SIG-M5 treated with dmso at 0.1 percent for 504 hours (cell line): ENCODE data around the gene C10orf95.
"Not testable (repeated sequence)": the region's sequence is repeated elsewhere in the genome, so short reads cannot be mapped to it uniquely, and the experiment has no call there.

ENCODE experiments used
- DNase-seq: peaks from one replicate; lab custom pipeline; 2025; ENCODE audit not compliant: unreplicated experiment; lab: John Stamatoyannopoulos, UW

Gene C10orf95, protein sequence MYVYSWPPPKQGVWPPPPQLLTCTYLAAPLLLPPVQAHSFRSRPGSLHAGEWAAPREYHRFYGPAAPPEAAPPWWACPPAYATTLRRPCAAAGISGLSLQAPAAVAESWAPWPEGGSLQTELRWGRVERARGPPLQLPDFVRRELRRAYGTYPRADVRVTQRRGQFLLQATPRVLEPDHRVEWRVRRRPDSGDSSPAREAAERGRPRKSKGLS

DNA sequence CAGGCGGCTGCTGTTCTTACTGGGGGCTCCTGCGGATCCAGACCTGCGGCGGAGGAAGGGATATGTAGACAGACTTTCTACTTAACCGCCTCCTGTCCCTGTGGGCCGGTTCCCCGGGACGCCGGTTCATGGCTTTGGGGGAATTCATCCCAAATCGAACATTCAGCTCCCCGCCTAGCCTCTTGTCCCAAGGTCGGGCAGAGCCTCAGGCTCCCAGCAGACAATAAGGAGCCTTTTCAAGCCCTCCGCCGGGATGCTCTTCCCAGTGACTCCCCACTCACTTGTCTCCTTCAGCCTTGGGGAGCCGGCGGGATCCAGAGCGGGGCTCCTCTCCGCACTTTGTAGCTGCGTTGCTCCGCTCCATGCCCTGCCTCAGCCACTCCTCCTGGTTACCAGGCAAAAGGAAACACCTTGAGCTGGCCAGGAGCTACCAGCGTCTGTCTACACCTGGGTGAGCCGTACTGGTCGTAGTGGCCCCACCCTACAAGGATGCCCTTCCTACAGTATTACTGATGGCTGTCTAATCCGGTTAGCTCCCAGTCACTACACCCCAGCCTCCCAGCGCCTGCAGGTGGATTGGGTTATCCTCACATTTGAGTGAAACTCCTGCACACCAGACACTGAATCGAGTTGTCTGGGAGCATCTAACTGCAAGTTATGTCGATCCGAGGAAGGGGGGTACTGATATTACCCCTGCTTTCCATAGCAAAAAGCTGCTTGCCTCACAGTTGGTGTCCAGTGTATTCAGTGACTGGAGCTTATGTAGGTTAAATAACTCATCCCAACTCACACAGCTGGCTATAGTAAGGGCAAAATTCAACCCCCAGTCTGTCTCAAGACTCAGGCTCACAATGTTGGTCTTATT lies at the start of gene C10orf95:
Gene C10orf95, minus strand, starts transcription at position 439 of the 865 bp plus-strand sequence. CDS start 450 bp downstream, outside the sequence.
- no peak for DNase-seq

DNA sequence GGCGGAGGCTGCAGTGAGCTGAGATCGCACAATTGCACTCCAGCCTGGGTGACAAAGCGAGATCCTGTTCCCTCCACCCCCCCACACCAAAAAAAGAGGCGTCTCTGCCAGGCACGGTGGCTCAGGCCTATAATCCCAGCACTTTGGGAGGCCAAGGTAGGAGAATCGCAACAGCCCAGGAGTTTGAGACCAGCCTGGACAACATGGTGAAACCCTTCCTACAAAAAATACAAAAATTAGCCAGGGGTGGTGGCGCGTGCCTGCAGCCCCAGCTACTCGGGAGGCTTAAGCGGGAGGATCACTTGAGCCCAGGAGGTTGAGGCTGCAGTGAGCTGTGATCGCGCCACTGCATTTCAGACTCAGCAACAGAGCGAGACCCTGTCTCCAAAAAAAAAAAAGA lies 49.3 kb upstream of the C10orf95 start:
- not testable (repeated sequence) for DNase-seq

DNA sequence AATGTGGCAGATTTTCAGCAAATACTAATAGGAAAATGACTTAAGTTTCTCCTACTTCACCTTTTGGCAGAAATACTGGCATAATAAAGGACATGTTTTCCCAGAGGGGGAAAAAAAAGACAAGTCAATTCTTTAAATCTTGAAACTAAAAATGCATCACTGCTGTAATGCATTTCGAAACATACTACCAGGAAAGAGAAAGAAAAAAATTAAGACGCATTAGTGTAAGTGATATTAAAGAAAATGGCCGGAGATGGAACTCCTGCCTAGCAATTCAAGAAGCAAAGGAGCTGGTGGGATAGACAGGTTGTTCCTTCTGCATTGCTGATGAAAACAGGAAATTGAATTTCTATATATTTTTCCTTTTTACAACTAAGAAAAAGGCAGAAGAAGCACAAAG lies 48.0 kb upstream of the C10orf95 start:
- no peak for DNase-seq

DNA sequence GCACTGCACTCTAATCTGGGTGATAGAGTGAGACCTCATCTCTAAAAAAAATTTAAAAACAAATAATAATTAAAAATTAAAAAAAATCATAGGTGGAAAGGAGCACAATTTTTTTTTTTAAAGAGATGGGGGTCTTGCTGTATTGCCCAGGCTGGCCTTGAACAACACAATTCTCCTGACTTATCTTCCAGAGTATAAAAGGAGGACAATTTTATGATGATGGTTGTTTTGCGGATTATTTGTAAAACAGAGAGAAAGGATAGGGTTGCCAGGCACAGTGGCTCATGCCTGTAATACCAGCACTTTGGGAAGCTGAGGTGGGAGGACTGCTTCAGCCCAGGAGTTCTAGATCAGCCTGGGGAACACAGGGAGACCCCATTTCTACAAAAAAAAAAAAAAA lies 46.2 kb upstream of the C10orf95 start:
- no peak for DNase-seq

DNA sequence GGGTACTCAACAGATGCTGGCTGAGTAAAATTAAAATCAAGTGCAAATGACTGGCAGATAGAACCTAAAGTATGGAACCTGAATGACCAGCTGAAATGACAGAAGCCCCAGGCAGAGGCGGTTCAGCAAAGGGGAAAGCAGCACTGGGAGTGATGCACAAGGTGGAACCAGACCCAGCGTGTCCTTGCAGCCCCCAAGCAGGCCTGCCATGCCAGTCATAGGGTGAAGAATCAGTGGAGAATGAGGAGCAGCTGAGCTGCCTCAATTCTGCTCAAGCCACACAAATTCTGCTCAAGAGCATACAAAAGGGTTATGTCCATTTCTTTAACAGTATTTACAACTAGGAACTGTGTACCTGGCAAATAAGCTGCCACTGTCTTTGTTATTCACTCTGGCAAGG lies 42.4 kb upstream of the C10orf95 start:
- DNase-seq: no peak

DNA sequence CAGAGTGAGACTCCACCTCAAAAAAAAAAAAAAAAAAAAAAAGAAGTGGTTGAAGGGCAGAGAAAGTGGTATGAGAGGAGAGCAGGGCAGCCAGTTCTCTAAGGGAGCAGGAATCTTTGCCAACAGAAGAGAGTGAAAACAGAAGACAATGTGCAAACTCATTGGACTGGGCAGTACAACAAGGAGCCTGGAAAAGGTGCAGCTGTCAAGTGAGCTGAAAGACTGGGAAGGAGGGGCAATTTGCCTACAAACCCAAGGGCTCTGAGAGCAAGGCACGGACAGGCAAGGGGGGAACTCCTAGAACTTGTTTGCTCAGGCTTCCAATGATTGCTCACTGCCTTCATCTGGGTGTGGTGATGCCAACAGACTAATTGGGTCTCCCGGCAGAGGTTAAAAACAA lies 41.6 kb upstream of the C10orf95 start:
- no peak for DNase-seq

DNA sequence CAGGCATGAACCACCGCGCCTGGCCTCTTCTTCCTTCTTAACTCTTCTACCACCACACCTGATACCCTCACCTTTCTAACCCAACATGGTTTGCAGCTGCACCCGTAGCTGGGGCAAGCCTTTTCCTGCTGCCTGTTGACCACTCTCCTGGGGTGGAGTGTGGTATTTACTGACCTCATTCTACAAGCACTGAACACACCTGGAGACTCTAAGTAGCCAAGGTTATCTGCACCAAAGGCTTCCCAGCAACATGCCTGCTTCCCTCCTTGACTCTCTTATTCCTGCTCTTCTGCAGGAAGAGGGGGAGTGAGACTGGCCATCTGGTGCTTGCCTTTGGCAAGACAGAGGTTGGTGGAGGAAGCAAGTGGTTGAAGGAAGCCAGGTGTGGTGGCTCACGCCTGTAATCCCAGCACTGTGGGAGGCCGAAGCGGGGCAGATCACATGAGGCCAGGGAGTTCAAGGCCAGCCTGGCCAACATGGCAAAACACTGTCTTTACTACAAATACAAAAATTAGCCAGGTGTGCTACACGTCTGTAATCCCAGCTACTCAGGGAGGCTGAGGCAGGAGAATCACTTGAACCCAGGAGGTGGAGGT lies 41.1 kb upstream of the C10orf95 start:
- no peak for DNase-seq

DNA sequence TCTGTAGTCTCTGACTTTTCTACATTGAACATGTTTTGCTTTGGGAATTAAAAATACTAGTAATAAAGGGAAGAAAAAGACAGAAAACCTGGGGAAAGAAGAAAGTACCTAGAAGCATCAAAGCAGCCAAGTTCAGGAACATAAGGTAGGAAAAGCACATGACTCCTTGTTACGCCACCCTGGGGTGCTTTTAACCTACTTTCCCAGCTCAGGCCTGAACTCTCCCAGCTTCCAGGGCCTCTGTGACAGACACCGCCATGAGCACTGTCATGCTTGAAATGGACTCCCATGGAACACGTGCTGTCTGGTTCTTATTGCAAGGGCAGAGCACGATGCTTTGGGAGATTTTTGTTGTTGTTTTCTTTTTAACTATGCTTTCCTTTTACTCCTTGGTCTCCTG lies 39.8 kb upstream of the C10orf95 start:
- DNase-seq: no peak

DNA sequence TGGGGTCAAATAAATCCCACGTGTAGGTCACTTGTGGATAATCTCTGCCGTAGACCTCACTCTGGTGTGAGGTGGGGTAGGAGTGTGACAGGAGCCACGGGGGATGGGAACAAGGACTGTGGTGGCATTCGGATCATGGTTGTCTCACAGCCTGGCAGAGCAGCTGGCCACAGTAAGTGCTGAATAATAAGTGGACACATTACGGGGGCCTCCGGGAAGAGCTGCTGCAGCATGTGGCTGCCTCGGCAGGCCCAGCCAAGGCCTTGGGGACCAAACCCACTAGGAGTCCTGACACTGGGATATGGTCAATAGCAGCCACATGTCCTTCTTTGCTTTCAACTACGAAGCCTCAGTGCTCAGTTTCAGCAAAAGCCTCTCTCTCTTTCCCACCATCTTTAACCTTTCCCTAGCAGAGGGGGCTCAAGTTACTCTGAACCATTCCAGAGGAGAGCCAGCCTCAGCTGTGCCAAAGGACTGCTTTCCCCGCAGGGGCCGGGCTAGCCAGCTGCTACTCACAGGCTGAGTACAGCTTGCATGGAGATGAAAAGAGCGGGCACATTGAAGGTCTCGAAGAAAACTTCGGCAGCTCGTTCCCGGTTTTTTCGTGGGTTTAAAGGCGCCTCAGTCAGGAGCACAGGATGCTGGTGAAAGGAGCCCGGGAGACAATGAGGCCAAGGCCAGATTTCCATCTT lies 33.9 kb upstream of the C10orf95 start:
- DNase-seq: no peak

DNA sequence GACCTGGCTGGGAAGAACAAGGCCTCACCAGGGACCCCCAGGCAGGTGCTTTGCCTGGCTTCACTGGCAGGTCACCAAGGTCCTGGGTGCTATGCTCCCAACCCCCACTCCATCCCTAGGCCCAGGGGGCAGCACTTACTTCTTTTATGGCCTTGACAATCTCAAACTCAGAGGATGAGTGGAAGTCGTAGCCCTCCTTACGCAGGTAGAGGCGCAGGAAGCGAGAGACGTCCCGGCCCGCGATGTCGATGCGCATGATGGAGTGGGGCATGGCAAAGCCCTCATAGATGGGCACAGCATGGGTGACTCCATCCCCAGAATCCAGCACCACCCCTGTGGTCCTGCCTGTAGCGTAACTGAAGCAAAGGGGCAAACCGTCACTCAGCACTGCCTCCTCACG lies 32.7 kb upstream of the C10orf95 start:
- DNase-seq: no peak

DNA sequence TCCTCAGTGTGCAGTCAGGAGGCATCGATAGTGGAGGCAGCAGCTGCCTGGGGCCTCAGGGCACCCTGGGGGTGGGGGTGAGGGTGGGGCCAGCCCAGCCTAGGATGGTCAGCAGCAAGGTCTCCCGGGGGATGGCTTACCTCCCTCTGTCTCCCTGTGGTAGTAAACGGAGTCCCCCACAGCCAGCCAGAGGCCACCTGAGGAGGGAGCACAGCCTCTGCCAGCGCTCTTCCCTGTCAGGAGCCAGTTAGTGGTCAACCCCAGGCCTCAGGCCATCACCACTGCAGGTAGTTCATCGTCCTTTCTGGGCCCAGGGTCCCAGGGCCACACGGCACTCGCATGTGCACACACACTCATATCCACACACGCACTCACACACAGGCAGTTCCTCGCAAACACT lies 29.1 kb upstream of the C10orf95 start:
- no peak for DNase-seq

DNA sequence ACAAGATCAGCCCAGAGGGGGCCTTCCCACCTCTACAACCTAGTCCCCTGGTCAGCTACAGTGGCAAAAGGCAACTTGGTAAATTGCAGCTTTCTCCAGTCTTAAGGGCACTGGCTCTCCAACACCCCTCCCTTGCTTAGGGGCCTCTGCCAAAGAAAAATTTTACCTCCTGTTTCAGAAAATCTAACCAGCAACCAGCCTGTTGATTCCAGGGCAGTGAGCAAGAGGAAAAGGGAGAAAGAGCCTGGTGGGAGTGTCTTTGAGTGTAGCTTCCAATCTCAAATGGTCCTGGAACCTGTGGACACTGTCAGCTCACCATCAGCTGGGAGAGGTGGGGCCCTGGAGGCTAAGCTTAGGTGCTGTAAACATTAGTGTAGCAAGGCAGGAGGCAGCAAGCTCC lies 28.3 kb upstream of the C10orf95 start:
- DNase-seq: no peak

DNA sequence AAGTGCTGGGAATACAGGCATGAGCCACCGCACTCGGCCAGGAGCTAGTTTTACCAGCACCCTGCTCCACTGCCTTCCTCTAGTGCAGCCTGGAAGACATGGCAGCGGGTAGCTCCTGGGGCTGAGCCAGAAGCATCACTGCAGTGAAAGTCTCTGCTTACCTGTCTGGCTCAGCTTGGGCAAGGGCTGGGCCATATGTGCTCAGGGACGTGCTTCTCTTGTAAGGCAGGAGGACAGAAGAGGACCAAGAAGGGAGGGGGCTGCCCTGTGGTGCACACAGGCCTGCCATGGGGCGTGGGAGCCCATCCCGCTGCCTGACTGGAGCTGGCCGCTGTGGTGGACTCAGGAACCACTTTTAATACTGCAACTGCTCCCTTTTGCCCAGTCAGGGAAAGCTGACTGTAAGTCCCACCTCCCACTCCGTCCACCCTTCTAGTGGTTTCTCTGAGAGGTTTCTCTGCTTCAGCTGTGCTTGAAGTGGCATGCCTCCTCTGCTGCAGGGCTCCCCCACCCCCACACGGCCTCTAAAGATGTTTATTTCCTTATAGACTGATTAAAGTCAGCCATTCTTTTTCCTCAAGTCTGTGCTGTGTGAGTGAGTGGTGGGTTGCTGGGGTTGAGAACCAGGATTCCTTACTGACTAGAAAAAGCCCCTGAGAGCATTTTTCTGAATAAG lies 25.3 kb upstream of the C10orf95 start:
- DNase-seq: no peak

DNA sequence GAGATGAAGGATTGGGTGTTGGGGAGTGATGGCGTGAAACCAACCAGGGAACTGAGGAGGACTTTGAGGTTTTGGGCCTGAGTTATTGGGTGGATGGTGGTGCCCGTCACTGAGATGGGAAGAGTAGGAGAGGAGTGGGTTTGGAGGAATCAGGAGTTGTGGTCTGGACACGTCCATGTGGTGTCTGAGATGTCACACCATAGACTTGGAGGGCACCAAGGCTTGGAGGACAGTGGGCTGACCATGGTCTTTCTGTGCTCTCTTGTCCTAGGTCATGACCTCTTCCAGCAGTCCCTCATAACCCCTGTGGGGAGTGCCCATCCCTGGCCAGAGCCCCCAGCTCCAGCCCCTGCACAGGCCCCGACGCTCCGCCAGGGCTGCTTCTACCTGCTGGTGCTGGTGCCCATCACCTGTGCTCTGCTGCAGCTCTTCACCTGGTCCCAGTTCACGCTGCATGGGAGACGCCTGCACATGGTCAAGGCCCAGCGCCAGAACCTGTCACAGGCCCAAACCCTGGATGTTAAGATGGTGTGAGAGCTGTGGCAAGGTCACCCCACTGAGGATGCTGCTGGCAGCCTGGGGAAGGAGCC lies 24.2 kb upstream of the C10orf95 start:
- DNase-seq: no peak

DNA sequence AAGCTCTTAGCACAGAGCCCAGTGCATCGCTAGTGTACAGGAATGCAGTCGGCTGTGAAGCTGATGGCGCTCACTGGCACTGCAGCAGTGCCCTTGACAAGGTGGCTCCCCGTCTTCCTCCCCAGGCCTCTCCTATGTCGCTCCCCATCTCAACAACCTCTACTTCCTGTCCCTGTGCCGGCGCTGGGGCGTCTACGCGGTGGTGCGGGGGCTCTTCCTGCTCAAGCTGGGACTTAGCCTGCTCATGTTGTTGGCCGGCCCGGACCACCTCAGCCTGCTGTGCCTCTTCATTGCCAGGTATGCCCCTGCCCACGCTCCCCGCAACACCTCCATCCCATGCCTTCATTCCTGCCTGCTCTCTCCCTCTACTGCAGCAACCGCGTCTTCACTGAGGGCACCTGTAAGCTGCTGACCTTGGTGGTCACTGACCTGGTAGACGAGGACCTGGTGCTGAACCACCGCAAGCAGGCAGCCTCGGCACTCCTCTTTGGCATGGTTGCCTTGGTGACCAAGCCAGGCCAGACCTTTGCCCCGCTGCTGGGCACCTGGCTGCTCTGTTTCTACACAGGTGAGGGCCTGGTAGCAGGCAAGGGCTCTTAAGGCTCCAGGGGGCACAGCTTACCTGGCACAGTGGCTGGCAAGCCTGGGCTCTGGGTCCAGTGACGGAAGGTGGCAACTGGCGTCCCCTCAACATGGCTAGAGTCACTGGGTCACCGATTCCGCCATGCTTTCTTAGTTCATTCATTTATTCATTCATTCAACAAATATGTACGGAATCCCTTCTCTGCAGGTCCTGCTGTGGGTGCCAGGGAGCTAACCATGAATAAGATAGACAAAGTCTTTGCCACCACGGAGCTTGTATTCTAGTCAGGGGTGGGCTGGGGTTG lies 22.3 kb upstream of the C10orf95 start:
- no peak for DNase-seq

DNA sequence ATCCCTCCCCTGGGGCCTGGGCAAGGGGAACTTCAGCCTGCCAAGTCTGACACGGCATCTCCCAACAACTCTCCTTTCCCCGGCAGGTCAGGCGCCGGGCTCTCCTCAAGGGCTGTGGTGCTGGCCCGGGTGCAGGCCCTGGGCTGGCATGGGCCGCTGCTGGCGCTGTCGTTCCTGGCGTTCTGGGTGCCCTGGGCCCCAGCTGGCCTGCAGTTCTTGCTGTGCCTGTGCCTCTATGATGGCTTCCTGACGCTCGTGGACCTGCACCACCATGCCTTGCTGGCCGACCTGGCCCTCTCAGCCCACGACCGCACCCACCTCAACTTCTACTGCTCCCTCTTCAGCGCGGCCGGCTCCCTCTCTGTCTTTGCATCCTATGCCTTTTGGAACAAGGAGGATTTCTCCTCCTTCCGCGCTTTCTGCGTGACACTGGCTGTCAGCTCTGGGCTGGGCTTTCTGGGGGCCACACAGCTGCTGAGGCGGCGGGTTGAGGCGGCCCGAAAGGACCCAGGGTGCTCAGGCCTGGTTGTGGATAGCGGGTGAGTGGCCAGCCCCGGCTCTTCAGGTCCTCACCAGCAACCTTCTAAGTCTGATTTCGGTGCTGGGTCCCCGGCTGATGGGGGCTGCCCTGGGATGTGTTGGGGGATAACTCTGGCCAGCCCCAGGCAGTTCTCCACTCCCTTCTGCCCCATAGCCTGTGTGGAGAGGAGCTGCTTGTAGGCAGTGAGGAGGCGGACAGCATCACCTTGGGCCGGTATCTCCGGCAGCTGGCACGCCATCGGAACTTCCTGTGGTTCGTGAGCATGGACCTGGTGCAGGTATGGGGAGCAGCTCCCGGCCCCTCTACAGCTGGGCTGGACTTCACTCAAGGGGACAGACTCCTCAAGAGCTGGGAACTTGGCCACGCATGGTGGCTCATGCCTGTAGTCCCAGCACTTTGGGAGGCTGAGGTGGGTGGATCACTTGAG lies 19.5 kb upstream of the C10orf95 start:
- no peak for DNase-seq

DNA sequence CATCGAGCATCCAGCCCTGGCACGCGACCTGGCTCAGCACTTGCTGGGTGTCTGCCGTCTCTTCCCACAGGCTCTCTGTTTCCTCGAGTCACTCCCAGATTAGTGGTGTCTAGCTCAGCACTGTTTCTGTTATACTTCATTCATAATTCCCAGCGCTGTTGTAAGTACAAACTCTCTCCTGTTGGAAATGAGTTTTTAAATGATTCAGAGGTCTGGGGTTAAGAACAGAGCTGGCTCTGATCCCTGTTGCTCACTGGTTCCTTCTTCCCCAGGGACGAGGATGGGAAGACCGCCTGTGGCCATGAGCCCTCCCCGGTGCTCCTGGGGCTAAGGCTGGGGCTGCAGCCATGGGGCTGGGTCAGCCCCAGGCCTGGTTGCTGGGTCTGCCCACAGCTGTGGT lies 17.3 kb upstream of the C10orf95 start:
- no peak for DNase-seq

DNA sequence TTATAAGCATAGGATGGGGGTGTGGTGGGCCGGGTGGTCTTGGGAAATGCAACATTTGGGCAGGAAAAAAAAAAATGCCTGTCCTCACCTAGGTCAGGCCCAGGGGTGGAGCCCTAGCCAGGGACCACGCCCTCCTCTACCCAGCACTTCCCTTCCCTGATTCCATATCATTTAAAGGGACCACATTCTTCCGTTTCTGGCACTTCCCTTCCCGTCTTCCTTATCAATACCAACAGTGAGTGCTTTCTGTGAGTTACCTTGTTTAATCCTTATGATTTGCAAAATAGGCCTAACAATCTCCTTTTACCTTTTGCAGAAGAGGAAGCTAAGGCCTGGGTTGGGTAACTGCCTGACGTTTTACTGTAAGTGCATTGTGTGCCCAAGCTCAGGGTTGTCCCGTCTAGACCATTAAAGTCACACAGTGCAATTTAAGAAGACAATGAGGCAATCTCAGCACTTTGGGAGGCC lies 16.7 kb upstream of the C10orf95 start:
- peak; percentile 85 for DNase-seq
